Transverse colon (tissue), 4 donors: Measurements from ENCODE around the gene MAP6. TPM values are rescaled to one million over a fixed set of nuclear protein-coding genes. Genes with fewer than 3 reads are reported as not detected.
A peak's percentile ranks its signal among the peaks of the same experiment; 100 is the strongest.

Source experiments
- DNase-seq: peaks from one replicate; pipeline ENCODE4 v3.0.0-alpha.2; 2019
- H3K27ac ChIP-seq, 4 donors: fragments of 200-600 bp; sonication (generic); 2 replicates each; pipeline ENCODE4 v1.5.1; 2016 to 2018; ENCODE audit warnings: inconsistent platforms in 4 of 4
- H3K27me3 ChIP-seq: fragments of 200-600 bp; sonication (generic); 2 replicates; pipeline ENCODE4 v1.5.1; 2017; ENCODE audit warnings: inconsistent platforms
- H3K36me3 ChIP-seq, 4 donors: fragments of 200-600 bp; sonication (generic); 2 replicates each; pipeline ENCODE4 v1.5.1; 2017 to 2019; ENCODE audit warnings: inconsistent platforms in 4 of 4
- H3K4me1 ChIP-seq, 4 donors: fragments of 200-600 bp; sonication (generic); 2 replicates each; pipeline ENCODE4 v1.5.1; 2017 to 2020; ENCODE audit warnings: inconsistent platforms in 4 of 4
- H3K4me3 ChIP-seq, 4 donors: fragments of 200-600 bp; sonication (generic); 1 replicate in 1 of 4; 2 replicates in 3 of 4; pipeline versions ENCODE4 v1.5.1 to v1.6.1; 2017 to 2019; ENCODE audit warnings: inconsistent platforms in 4 of 4
- H3K9me3 ChIP-seq, 2 donors: fragments of 200-600 bp; sonication (generic); 2 replicates each; pipeline ENCODE4 v1.5.1; 2017 to 2019; ENCODE audit warnings: inconsistent platforms in 2 of 2
- EP300 ChIP-seq: sonication (generic); formaldehyde crosslinking; IDR thresholded peaks from one replicate; pipeline ENCODE4 v1.6.1; 2017; ENCODE audit warnings: antibody characterized with exemption, low read depth
- POLR2A ChIP-seq: fragments of 450-650 bp; IDR thresholded peaks from one replicate; pipeline ENCODE4 v1.6.1; 2016; ENCODE audit warnings: antibody characterized with exemption, mild to moderate bottlenecking, moderate library complexity
- POLR2AphosphoS5 ChIP-seq, 3 donors: sonication (generic); formaldehyde crosslinking; IDR thresholded peaks; one replicate each; pipeline ENCODE4 v1.6.1; 2016; ENCODE audit warnings: antibody characterized with exemption in 3 of 3
- WGBS, 2 donors: methylation state at CpG; one replicate each; pipeline ENCODE4 v1.1.5; 2018; ENCODE audit warnings: low coverage in 1 of 2; 5-methylcytosine and 5-hydroxymethylcytosine counted together
- in situ Hi-C, 4 donors: fragments of 200-750 bp; cut with MboI; loops; one replicate each; pipeline versions ENCODE4 v1.15.0 to v1.15.1; 2017; ENCODE audit warnings: low sequenced_read_pairs in 3 of 4, low pct_ligation_motif_present in 1 of 4, low pct_unique_long_range_greater_than_20kb in 1 of 4
- intact Hi-C: fragments of 100-400 bp; cut with DNase I; formaldehyde crosslinking; loops from one replicate; pipeline ENCODE4 v1.15.1; 2023; ENCODE audit warnings: low total_unique reads
- total RNA-seq, 4 donors: library from RNA; depleted of rRNA; stranded (reverse); fragments of >200 nt; gene quantifications; one replicate each; pipeline ENCODE4 v1.1.0, GENCODE V29; 2016
- TF ChIP-seq, protein P1 (sequence below), 5 experiments: fragments of 200-600 bp in 3 of 5; fragments of 450-650 bp in 2 of 5; sonication (generic) in 3 of 5; IDR thresholded peaks; 1 replicate in 2 of 5; 2 replicates in 3 of 5; pipeline ENCODE4 v1.5.1; 2016 to 2017; ENCODE audit warnings: antibody characterized with exemption in 5 of 5, inconsistent platforms in 3 of 5, mild to moderate bottlenecking in 2 of 5, moderate library complexity in 1 of 5

The MAP6 gene
- total RNA-seq, 4 donors from 2014 or later = 1.9 to 6.4 (median 3.0) TPM

DNA sequence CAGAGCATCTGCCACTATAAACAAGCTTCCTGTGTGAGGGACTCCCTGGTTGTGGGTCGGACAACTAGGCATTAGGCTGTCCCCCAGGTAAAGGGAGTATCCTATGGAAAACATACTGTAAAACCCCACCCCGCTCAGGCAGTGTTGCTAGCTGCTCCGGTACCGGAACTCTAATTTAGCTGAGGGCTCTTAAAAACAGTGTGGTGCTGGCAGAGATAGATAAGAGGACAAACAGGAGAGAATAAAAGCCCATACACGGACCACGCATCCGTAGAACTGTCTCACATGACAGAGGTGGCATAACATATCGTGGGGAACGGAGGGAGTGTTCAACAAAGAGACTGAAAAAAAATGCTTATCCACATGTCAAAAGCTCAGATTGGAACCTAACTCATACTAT is 45.4 kb upstream of the MAP6 start:
- Histone ChIP-seq H3K36me3 (no peaks in the 10 kb centered on the region), H3K9me3 (no peaks in the 10 kb centered on the region), H3K4me3 (no peak overlapping the region), H3K4me1 (peaks cover 3 to 41% (median 27%) of the 10 kb centered on the region in 4 donors), H3K27ac (peak overlapping the region; percentile 66 to 90 (median 88)), H3K27me3 (no peaks in the 10 kb centered on the region)
- TF ChIP-seq, protein P1, sequence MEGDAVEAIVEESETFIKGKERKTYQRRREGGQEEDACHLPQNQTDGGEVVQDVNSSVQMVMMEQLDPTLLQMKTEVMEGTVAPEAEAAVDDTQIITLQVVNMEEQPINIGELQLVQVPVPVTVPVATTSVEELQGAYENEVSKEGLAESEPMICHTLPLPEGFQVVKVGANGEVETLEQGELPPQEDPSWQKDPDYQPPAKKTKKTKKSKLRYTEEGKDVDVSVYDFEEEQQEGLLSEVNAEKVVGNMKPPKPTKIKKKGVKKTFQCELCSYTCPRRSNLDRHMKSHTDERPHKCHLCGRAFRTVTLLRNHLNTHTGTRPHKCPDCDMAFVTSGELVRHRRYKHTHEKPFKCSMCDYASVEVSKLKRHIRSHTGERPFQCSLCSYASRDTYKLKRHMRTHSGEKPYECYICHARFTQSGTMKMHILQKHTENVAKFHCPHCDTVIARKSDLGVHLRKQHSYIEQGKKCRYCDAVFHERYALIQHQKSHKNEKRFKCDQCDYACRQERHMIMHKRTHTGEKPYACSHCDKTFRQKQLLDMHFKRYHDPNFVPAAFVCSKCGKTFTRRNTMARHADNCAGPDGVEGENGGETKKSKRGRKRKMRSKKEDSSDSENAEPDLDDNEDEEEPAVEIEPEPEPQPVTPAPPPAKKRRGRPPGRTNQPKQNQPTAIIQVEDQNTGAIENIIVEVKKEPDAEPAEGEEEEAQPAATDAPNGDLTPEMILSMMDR (IDR thresholded peaks at IDR 0.05) = no peak
- TF ChIP-seq POLR2AphosphoS5 (IDR thresholded peaks at IDR 0.05) (no peak), POLR2A (no peak), EP300 (no peak)
- WGBS, 2 donors = 31 to 51% methylated on average over 2 to 9 of the region's 9 CpGs
- peak; percentile 43 for DNase-seq
- intact Hi-C loops = no loop called here
- in situ Hi-C loops = no loop called here

DNA sequence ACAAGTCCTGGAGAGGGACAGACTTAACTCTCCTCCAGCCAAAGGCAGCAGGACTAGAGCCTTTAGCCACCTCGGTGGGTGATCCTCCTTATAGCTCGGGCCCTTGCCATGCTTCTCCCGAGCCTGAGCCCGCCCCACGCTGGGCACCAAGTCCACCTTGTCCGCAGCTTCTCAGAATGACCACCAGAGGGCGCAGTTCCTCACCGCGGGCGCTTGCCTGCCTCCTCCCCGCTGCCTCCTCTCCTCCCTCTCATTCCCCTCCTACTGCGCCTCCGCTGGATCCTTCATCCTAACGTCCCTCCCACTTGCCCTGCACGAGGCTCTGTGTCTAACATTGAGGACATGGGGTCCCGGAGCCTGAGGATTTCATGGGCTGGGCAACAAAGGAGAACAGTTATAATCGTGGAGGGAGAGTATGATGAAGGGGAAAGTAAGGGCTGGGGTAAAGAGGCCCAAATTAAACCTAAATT is 37.5 kb upstream of the MAP6 start:
- no peaks in the 10 kb centered on the region for H3K27me3 ChIP-seq
- peaks cover 0 to 9% (median 1%) of the 10 kb centered on the region in 4 donors for H3K4me1 ChIP-seq
- in situ Hi-C loops = no loop called here
- WGBS, 2 donors = 4 to 17% methylated on average over 3 to 17 of the region's 17 CpGs
- H3K9me3 ChIP-seq = no peaks in the 10 kb centered on the region
- H3K36me3 ChIP-seq = no peaks in the 10 kb centered on the region
- intact Hi-C loops = no loop called here
- peak; percentile 80 for DNase-seq
- peak overlapping the region in 1 of 4 donors; percentile 20 for H3K4me3 ChIP-seq
- H3K27ac ChIP-seq = no peak overlapping the region
- TF ChIP-seq, protein P1 (IDR thresholded peaks at IDR 0.05) = peak; percentile 85 to 97 (median 94)
- no peak for TF ChIP-seq EP300

DNA sequence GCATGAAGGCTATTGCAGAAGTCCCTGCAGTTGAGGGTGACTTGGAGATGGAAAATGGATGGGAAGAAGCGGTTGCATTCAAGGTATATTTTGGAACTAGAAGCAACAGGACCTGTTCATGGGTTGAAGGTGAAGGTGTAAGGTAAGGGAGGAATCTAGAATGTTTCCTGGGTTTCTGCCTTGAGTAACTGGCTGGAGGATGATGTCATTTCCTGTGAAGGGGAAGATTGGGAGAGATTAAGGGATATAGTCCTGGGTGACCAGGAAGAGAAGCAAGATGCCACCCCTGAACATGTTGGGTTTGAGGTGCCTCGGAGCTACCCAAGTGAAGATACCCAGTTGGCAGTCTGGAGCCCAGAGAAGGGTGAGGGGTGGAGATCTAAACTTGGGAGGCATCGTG is 36.7 kb upstream of the MAP6 start:
- TF ChIP-seq EP300 (no peak), POLR2AphosphoS5 (IDR thresholded peaks at IDR 0.05) (no peak), POLR2A (no peak)
- TF ChIP-seq, protein P1 (IDR thresholded peaks at IDR 0.05) = no peak

DNA sequence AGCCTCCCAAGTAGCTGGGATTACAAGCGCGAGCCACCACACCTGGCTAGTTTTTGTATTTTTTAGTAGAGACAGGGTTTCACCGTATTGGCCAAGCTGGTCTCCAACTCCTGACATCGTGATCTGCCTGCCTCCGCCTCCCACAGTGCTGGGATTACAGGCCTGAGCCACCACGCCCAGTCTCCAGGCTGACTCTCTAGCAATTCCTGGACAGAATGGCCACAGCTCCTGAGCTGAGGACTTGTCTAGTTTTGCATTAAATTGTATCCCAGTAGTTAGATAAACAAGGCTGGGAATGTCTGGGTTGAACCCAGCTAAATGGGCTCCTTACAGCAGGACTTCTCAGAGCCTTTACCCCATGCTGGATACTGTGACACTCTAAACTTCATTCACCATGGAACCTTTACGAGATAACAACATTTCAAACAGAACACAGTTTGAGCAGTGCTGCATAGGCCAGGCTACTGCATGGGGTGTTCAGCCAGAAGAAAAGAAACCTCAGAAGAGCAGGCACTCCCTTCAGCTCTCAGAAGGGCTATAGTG is 34.9 kb upstream of the MAP6 start:
- no peak overlapping the region for H3K27ac ChIP-seq
- H3K36me3 ChIP-seq = no peaks in the 10 kb centered on the region
- H3K9me3 ChIP-seq = no peaks in the 10 kb centered on the region
- WGBS, 2 donors = 79 to 100% methylated on average over 1 to 7 of the region's 7 CpGs
- no peaks in the 10 kb centered on the region for H3K27me3 ChIP-seq
- DNase-seq = no peak
- intact Hi-C loops = no loop called here
- H3K4me3 ChIP-seq = no peak overlapping the region
- TF ChIP-seq, protein P1 (IDR thresholded peaks at IDR 0.05) = no peak
- TF ChIP-seq EP300 (no peak), POLR2AphosphoS5 (IDR thresholded peaks at IDR 0.05) (no peak), POLR2A (no peak)
- peaks cover 0 to 9% (median 1%) of the 10 kb centered on the region in 4 donors for H3K4me1 ChIP-seq
- in situ Hi-C loops = no loop called here

More for the DNA sequence above, 36.7 kb upstream of the MAP6 start:
- Histone ChIP-seq H3K4me3 (no peak overlapping the region), H3K4me1 (peaks cover 0 to 9% (median 1%) of the 10 kb centered on the region in 4 donors), H3K27ac (no peak overlapping the region), H3K36me3 (no peaks in the 10 kb centered on the region), H3K9me3 (no peaks in the 10 kb centered on the region), H3K27me3 (no peaks in the 10 kb centered on the region)
- intact Hi-C loops = no loop called here
- in situ Hi-C loops = no loop called here
- no peak for DNase-seq
- 88 to 90% methylated on average over 1 to 3 of the region's 3 CpGs for WGBS, 2 donors
